Neuron (in vitro differentiated cells): Measurements from ENCODE around the gene SPC24.
"Not testable (repeated sequence)": the region's sequence is repeated elsewhere in the genome, so short reads cannot be mapped to it uniquely, and the experiment has no call there.

ENCODE experiments used
- H2AFZ ChIP-seq: one replicate; pipeline ENCODE4 v1.6.1; 2013; ENCODE audit warnings: low read depth, mild to moderate bottlenecking, inconsistent platforms, low read length, moderate library complexity
- H3K27me3 ChIP-seq: one replicate; pipeline ENCODE4 v1.6.1; 2013; ENCODE audit warnings: low read length; ENCODE audit not compliant: insufficient read depth
- H3K36me3 ChIP-seq: one replicate; pipeline ENCODE4 v1.6.1; 2013; ENCODE audit warnings: low read length; ENCODE audit not compliant: insufficient read depth
- H3K4me1 ChIP-seq: one replicate; pipeline ENCODE4 v1.6.1; 2013; ENCODE audit warnings: low read length; ENCODE audit not compliant: insufficient read depth
- H3K4me3 ChIP-seq: 2 replicates; pipeline ENCODE4 v1.5.1; 2013; ENCODE audit warnings: mild to moderate bottlenecking, low read length, moderate library complexity
- H3K9me3 ChIP-seq: one replicate; pipeline ENCODE4 v1.6.1; 2013; ENCODE audit warnings: low read length

The SPC24 gene

GRCh38 chr19:11101057-11101456 is 54.5 kb downstream of the SPC24 start:
- no peak overlapping the region for H2AFZ ChIP-seq
- H3K4me1 ChIP-seq, result no peaks in the 10 kb centered on the region
- H3K9me3 ChIP-seq, result peaks cover under 1% of the 10 kb centered on the region
- H3K36me3 ChIP-seq, result peaks cover 84% of the 10 kb centered on the region
- H3K27me3 ChIP-seq, result no peaks in the 10 kb centered on the region
- H3K4me3 ChIP-seq, result no peak overlapping the region

GRCh38 chr19:11100049-11100448 is 55.5 kb downstream of the SPC24 start:
- Histone ChIP-seq H3K9me3 (peaks cover 3% of the 10 kb centered on the region), H3K27me3 (no peaks in the 10 kb centered on the region), H3K36me3 (peaks cover 80% of the 10 kb centered on the region), H2AFZ (no peak overlapping the region), H3K4me3 (no peak overlapping the region), H3K4me1 (no peaks in the 10 kb centered on the region)

GRCh38 chr19:11098861-11099260 is 56.7 kb downstream of the SPC24 start:
- Histone ChIP-seq H3K4me1 (no peaks in the 10 kb centered on the region), H2AFZ (no peak overlapping the region), H3K36me3 (peaks cover 79% of the 10 kb centered on the region), H3K4me3 (no peak overlapping the region), H3K27me3 (no peaks in the 10 kb centered on the region), H3K9me3 (peaks cover 3% of the 10 kb centered on the region)

- Histone ChIP-seq H3K9me3 (peaks cover 3% of the 10 kb centered on the region), H3K27me3 (no peaks in the 10 kb centered on the region), H3K4me3 (no peak overlapping the region), H3K36me3 (peaks cover 78% of the 10 kb centered on the region), H3K4me1 (no peaks in the 10 kb centered on the region), H2AFZ (no peak overlapping the region)
Measured at GRCh38 chr19:11098327-11098726, 57.3 kb downstream of the SPC24 start.

GRCh38 chr19:11097367-11097766 is 58.2 kb downstream of the SPC24 start:
- H3K27me3 ChIP-seq, H2AFZ ChIP-seq, H3K9me3 ChIP-seq, H3K4me3 ChIP-seq, H3K4me1 ChIP-seq: not testable (repeated sequence)
- H3K36me3 ChIP-seq, result peaks cover 77% of the 10 kb centered on the region

GRCh38 chr19:11096210-11096841 is 59.3 kb downstream of the SPC24 start:
- H3K4me1 ChIP-seq, result peaks cover 15% of the 10 kb centered on the region
- H2AFZ ChIP-seq, result no peak overlapping the region
- H3K27me3 ChIP-seq, result no peaks in the 10 kb centered on the region
- H3K9me3 ChIP-seq, result peaks cover 3% of the 10 kb centered on the region
- H3K36me3 ChIP-seq, result peaks cover 79% of the 10 kb centered on the region
- H3K4me3 ChIP-seq, result no peak overlapping the region
